C4-2B (cell line): ENCODE measurements around the gene GDPGP1.

Source experiments
- CTCF ChIP-seq: fragments of 450-650 bp; conservative IDR thresholded peaks from 2 replicates; pipeline ENCODE4 v1.5.1; 2017; ENCODE audit warnings: mild to moderate bottlenecking
- ZFX ChIP-seq: fragments of 450-650 bp; IDR thresholded peaks from 2 replicates; pipeline ENCODE4 v1.6.1; 2017

GRCh38 chr15:90264671-90265070 is 30.7 kb downstream of the GDPGP1 start:
- TF ChIP-seq CTCF (no peak), ZFX (no peak)
